Activated naive CD4-positive, alpha-beta T cell treated with Interleukin-2 at 50 U/mL for 16 hours (primary cell): Measurements from ENCODE around the gene UMAD1.
"Not testable (repeated sequence)": the region's sequence is repeated elsewhere in the genome, so short reads cannot be mapped to it uniquely, and the experiment has no call there.

Experiments
- DNase-seq: peaks from one replicate; pipeline ENCODE4 v3.0.0-alpha.2; 2020

UMAD1 gene

GRCh38 chr7:7653593-7654187, 13.1 kb downstream of the UMAD1 start:
- no peak for DNase-seq

- no peak for DNase-seq
These were observed 14.6 kb downstream of the UMAD1 start for GRCh38 chr7:7654964-7655715.

GRCh38 chr7:7656459-7656858, 15.9 kb downstream of the UMAD1 start:
- DNase-seq: not testable (repeated sequence)

GRCh38 chr7:7662527-7662926, 22.0 kb downstream of the UMAD1 start:
- DNase-seq: no peak

GRCh38 chr7:7664291-7664690, 23.7 kb downstream of the UMAD1 start:
- DNase-seq: no peak

GRCh38 chr7:7665031-7665430, 24.5 kb downstream of the UMAD1 start:
- DNase-seq: no peak

GRCh38 chr7:7667187-7667586, 26.6 kb downstream of the UMAD1 start:
- no peak for DNase-seq

GRCh38 chr7:7668706-7669105, 28.2 kb downstream of the UMAD1 start:
- no peak for DNase-seq

GRCh38 chr7:7670490-7670889, 29.9 kb downstream of the UMAD1 start:
- no peak for DNase-seq

GRCh38 chr7:7671361-7671760, 30.8 kb downstream of the UMAD1 start:
- DNase-seq: no peak

- DNase-seq: no peak
These were observed 32.1 kb downstream of the UMAD1 start for GRCh38 chr7:7672545-7673239.

GRCh38 chr7:7673240-7673550, 32.6 kb downstream of the UMAD1 start:
- no peak for DNase-seq

GRCh38 chr7:7675686-7676085, 35.1 kb downstream of the UMAD1 start:
- DNase-seq: no peak

- DNase-seq: not testable (repeated sequence)
These were observed 39.1 kb downstream of the UMAD1 start for GRCh38 chr7:7679640-7680039.

GRCh38 chr7:7681191-7681935, 40.8 kb downstream of the UMAD1 start:
- no peak for DNase-seq

GRCh38 chr7:7681936-7682329, 41.4 kb downstream of the UMAD1 start:
- DNase-seq: no peak

GRCh38 chr7:7682861-7683260, 42.3 kb downstream of the UMAD1 start:
- no peak for DNase-seq

- no peak for DNase-seq
These were observed 46.4 kb downstream of the UMAD1 start for GRCh38 chr7:7686811-7687508.

- no peak for DNase-seq
These were observed 47.2 kb downstream of the UMAD1 start for GRCh38 chr7:7687800-7688199.

GRCh38 chr7:7688310-7688709, 47.8 kb downstream of the UMAD1 start:
- no peak for DNase-seq

- DNase-seq: no peak
These were observed 48.4 kb downstream of the UMAD1 start for GRCh38 chr7:7688956-7689355.

GRCh38 chr7:7693881-7694280, 53.3 kb downstream of the UMAD1 start:
- no peak for DNase-seq

- DNase-seq: no peak
These were observed 54.0 kb downstream of the UMAD1 start for GRCh38 chr7:7694542-7694941.
